Trophoblast cell (in vitro differentiated cells and primary cell): ENCODE data around the gene DUSP7.

Source experiments
- DNase-seq, 2 donors: peaks; one replicate each; pipeline ENCODE4 v3.0.0-alpha.2; 2016
- H2AFZ ChIP-seq: 2 replicates; pipeline ENCODE4 v1.6.1; 2013; ENCODE audit warnings: low read length, moderate library complexity, mild to moderate bottlenecking; ENCODE audit not compliant: insufficient read depth, poor library complexity
- H2AK5ac ChIP-seq: 2 replicates; pipeline ENCODE4 v1.6.1; 2013; ENCODE audit warnings: mild to moderate bottlenecking, low read length
- H2BK120ac ChIP-seq: 2 replicates; pipeline ENCODE4 v1.6.1; 2013; ENCODE audit warnings: low read length, mild to moderate bottlenecking, moderate library complexity; ENCODE audit not compliant: insufficient read depth, poor library complexity
- H2BK12ac ChIP-seq: 2 replicates; pipeline ENCODE4 v1.6.1; 2013; ENCODE audit warnings: mild to moderate bottlenecking, low read length, moderate library complexity
- H2BK5ac ChIP-seq: 2 replicates; pipeline ENCODE4 v1.6.1; 2013; ENCODE audit warnings: low read length, low read depth, moderate library complexity, mild to moderate bottlenecking; ENCODE audit not compliant: poor library complexity
- H3K14ac ChIP-seq: 2 replicates; pipeline ENCODE4 v1.6.1; 2013; ENCODE audit warnings: mild to moderate bottlenecking, low read length
- H3K18ac ChIP-seq: 2 replicates; pipeline ENCODE4 v1.6.1; 2013; ENCODE audit warnings: mild to moderate bottlenecking, low read length
- H3K23ac ChIP-seq: 2 replicates; pipeline ENCODE4 v1.6.1; 2013; ENCODE audit warnings: low read length
- H3K27ac ChIP-seq: 2 replicates; pipeline ENCODE4 v1.5.1; 2013; ENCODE audit warnings: low read depth, mild to moderate bottlenecking, inconsistent platforms, low read length, moderate library complexity
- H3K27me3 ChIP-seq: 2 replicates; pipeline ENCODE4 v1.6.1; 2013; ENCODE audit warnings: inconsistent platforms, mild to moderate bottlenecking, low read length, moderate library complexity; ENCODE audit not compliant: insufficient read depth
- H3K36me3 ChIP-seq, 2 experiments: 1 replicate in 1 of 2; 2 replicates in 1 of 2; pipeline ENCODE4 v1.6.1; 2013; ENCODE audit warnings: low read length in 2 of 2, mild to moderate bottlenecking in 2 of 2, moderate library complexity in 1 of 2; ENCODE audit not compliant: insufficient read depth in 2 of 2, control insufficient read depth in 1 of 2
- H3K4ac ChIP-seq: 2 replicates; pipeline ENCODE4 v1.6.1; 2013; ENCODE audit warnings: low read depth, mild to moderate bottlenecking, low read length, moderate library complexity
- H3K4me1 ChIP-seq, 2 experiments: 1 replicate in 1 of 2; 2 replicates in 1 of 2; pipeline ENCODE4 v1.6.1; 2013; ENCODE audit warnings: low read length in 2 of 2, mild to moderate bottlenecking in 2 of 2, moderate library complexity in 1 of 2; ENCODE audit not compliant: insufficient read depth in 2 of 2, control insufficient read depth in 1 of 2
- H3K4me2 ChIP-seq: 2 replicates; pipeline ENCODE4 v1.6.1; 2013; ENCODE audit warnings: inconsistent platforms, mild to moderate bottlenecking, low read length, moderate library complexity
- H3K4me3 ChIP-seq: 2 replicates; pipeline ENCODE4 v1.5.1; 2013; ENCODE audit warnings: mild to moderate bottlenecking, low read depth, low read length, inconsistent platforms
- H3K79me1 ChIP-seq: one replicate; pipeline ENCODE4 v1.6.1; 2013; ENCODE audit warnings: low read length
- H3K79me2 ChIP-seq: 2 replicates; pipeline ENCODE4 v1.6.1; 2013; ENCODE audit warnings: low read length, mild to moderate bottlenecking; ENCODE audit not compliant: control insufficient read depth, insufficient read depth, poor library complexity
- H3K9ac ChIP-seq: 2 replicates; pipeline ENCODE4 v1.6.1; 2013; ENCODE audit warnings: mild to moderate bottlenecking, low read length
- H3K9me3 ChIP-seq: 2 replicates; pipeline ENCODE4 v1.6.1; 2013; ENCODE audit warnings: low read depth, mild to moderate bottlenecking, control low read depth, inconsistent platforms, low read length; ENCODE audit not compliant: insufficient read depth
- H4K12ac ChIP-seq: 2 replicates; pipeline ENCODE4 v1.6.1; 2013; ENCODE audit warnings: low read depth, mild to moderate bottlenecking, low read length, moderate library complexity
- H4K8ac ChIP-seq: 2 replicates; pipeline ENCODE4 v1.6.1; 2013; ENCODE audit warnings: low read depth, mild to moderate bottlenecking, low read length, moderate library complexity
- H4K91ac ChIP-seq: one replicate; pipeline ENCODE4 v1.6.1; 2013; ENCODE audit warnings: low read depth, mild to moderate bottlenecking, low read length, moderate library complexity
- WGBS: extraction: QIAGEN DNeasy Blood & Tissue Kit; methylation state at CpG from one replicate; pipeline ENCODE4 v1.1.7; 2013; ENCODE audit warnings: missing lambda C conversion rate; ENCODE audit not compliant: insufficient read length, insufficient coverage; ENCODE audit errors: extremely low coverage; 5-methylcytosine and 5-hydroxymethylcytosine counted together

DUSP7 gene

GRCh38 chr3:52023860-52024764 is 32.3 kb downstream of the DUSP7 start:
- no peak overlapping the region for H2BK12ac ChIP-seq
- H4K8ac ChIP-seq = no peak overlapping the region
- H2BK120ac ChIP-seq = no peak overlapping the region
- no peak overlapping the region for H3K14ac ChIP-seq
- no peaks in the 10 kb centered on the region for H3K36me3 ChIP-seq
- H3K4me2 ChIP-seq = no peak overlapping the region
- H3K23ac ChIP-seq = no peak overlapping the region
- H2BK5ac ChIP-seq = no peak overlapping the region
- WGBS = no CpG with 5 or more reads among the region's 8 CpGs
- H4K91ac ChIP-seq = no peak overlapping the region
- H3K9ac ChIP-seq = no peak overlapping the region
- no peaks in the 10 kb centered on the region for H3K9me3 ChIP-seq
- no peak overlapping the region for H3K4me3 ChIP-seq
- peaks cover 2% of the 10 kb centered on the region for H3K79me1 ChIP-seq
- H3K4ac ChIP-seq = no peak overlapping the region
- peaks cover 16 to 27% of the 10 kb centered on the region in 2 experiments for H3K4me1 ChIP-seq
- no peak overlapping the region for H3K18ac ChIP-seq
- no peak overlapping the region for H3K27ac ChIP-seq
- no peak for DNase-seq
- no peak overlapping the region for H2AFZ ChIP-seq
- H3K27me3 ChIP-seq = no peaks in the 10 kb centered on the region
- no peak overlapping the region for H4K12ac ChIP-seq
- H3K79me2 ChIP-seq = no peaks in the 10 kb centered on the region
- no peak overlapping the region for H2AK5ac ChIP-seq

GRCh38 chr3:52023101-52023770 is 33.1 kb downstream of the DUSP7 start:
- Histone ChIP-seq H4K8ac (no peak overlapping the region), H3K36me3 (no peaks in the 10 kb centered on the region), H2BK120ac (no peak overlapping the region), H3K27ac (no peak overlapping the region), H3K79me1 (peaks cover 2% of the 10 kb centered on the region), H3K4me2 (no peak overlapping the region), H3K14ac (no peak overlapping the region), H3K4me3 (no peak overlapping the region), H3K79me2 (no peaks in the 10 kb centered on the region), H2BK12ac (no peak overlapping the region), H3K18ac (no peak overlapping the region), H3K9me3 (no peaks in the 10 kb centered on the region), H2AK5ac (no peak overlapping the region), H4K12ac (no peak overlapping the region), H3K9ac (no peak overlapping the region), H3K23ac (no peak overlapping the region), H3K27me3 (no peaks in the 10 kb centered on the region), H3K4ac (no peak overlapping the region), H2AFZ (no peak overlapping the region), H4K91ac (no peak overlapping the region), H3K4me1 (peaks cover 16 to 20% of the 10 kb centered on the region in 2 experiments), H2BK5ac (no peak overlapping the region)
- no CpG with 5 or more reads among the region's 3 CpGs for WGBS
- no peak for DNase-seq

GRCh38 chr3:52022323-52023100 is 33.9 kb downstream of the DUSP7 start:
- Histone ChIP-seq H3K18ac (no peak overlapping the region), H2BK12ac (peak overlapping the region; percentile 56), H2AFZ (no peak overlapping the region), H3K27me3 (no peaks in the 10 kb centered on the region), H2BK120ac (no peak overlapping the region), H2BK5ac (no peak overlapping the region), H4K8ac (no peak overlapping the region), H3K4me1 (peaks cover 16 to 20% of the 10 kb centered on the region in 2 experiments), H2AK5ac (peak overlapping the region; percentile 7), H3K4ac (no peak overlapping the region), H3K27ac (no peak overlapping the region), H3K9me3 (no peaks in the 10 kb centered on the region), H3K79me1 (peaks cover 2% of the 10 kb centered on the region), H4K12ac (no peak overlapping the region), H3K23ac (no peak overlapping the region), H3K9ac (no peak overlapping the region), H3K4me2 (no peak overlapping the region), H4K91ac (no peak overlapping the region), H3K14ac (no peak overlapping the region), H3K36me3 (no peaks in the 10 kb centered on the region), H3K4me3 (no peak overlapping the region), H3K79me2 (no peaks in the 10 kb centered on the region)
- DNase-seq = no peak
- no CpG with 5 or more reads among the region's 20 CpGs for WGBS

GRCh38 chr3:52021489-52022268 is 34.7 kb downstream of the DUSP7 start:
- no peak overlapping the region for H2BK120ac ChIP-seq
- H3K18ac ChIP-seq = peak overlapping the region; percentile 21
- H3K23ac ChIP-seq = no peak overlapping the region
- no peak overlapping the region for H3K9ac ChIP-seq
- peak overlapping the region; percentile 23 for H2BK12ac ChIP-seq
- H2BK5ac ChIP-seq = no peak overlapping the region
- H3K4me2 ChIP-seq = no peak overlapping the region
- no peak overlapping the region for H3K4me3 ChIP-seq
- no peaks in the 10 kb centered on the region for H3K79me2 ChIP-seq
- peak overlapping the region; percentile 7 for H2AK5ac ChIP-seq
- H4K12ac ChIP-seq = no peak overlapping the region
- no peak for DNase-seq
- H3K14ac ChIP-seq = peak overlapping the region; percentile 17
- H4K91ac ChIP-seq = peak overlapping the region; percentile 53
- no peak overlapping the region for H4K8ac ChIP-seq
- no peaks in the 10 kb centered on the region for H3K27me3 ChIP-seq
- H3K4ac ChIP-seq = no peak overlapping the region
- H2AFZ ChIP-seq = no peak overlapping the region
- H3K9me3 ChIP-seq = no peaks in the 10 kb centered on the region
- no peak overlapping the region for H3K27ac ChIP-seq
- no peaks in the 10 kb centered on the region for H3K36me3 ChIP-seq
- peaks cover 16 to 20% of the 10 kb centered on the region in 2 experiments for H3K4me1 ChIP-seq
- WGBS = no CpG with 5 or more reads among the region's 10 CpGs
- peaks cover 2% of the 10 kb centered on the region for H3K79me1 ChIP-seq
